SK-N-MC (cell line): ENCODE results near the gene DLGAP1.

Experiments
- FOXP2 ChIP-seq: optimal IDR thresholded peaks from 2 replicates; pipeline ENCODE3; 2011; ENCODE audit warnings: mild to moderate bottlenecking, moderate library complexity; ENCODE audit not compliant: insufficient read depth; ENCODE audit errors: extremely low read length, control extremely low read depth
- POLR2AphosphoS5 ChIP-seq: IDR thresholded peaks from 2 replicates; pipeline ENCODE4 v1.6.1; 2012; ENCODE audit warnings: mild to moderate bottlenecking, low read depth, low read length, borderline replicate concordance

- no peak for TF ChIP-seq POLR2AphosphoS5
- no peak for TF ChIP-seq FOXP2
Observed at GRCh38 chr18:3808985-3809780, 645.9 kb downstream of the DLGAP1 start.
